Fibroblast of lung (primary cell): ENCODE data around the gene TAF9B. TPM values are rescaled to one million over a fixed set of nuclear protein-coding genes. Genes with fewer than 3 reads are reported as not detected.

Source experiments
- DNase-seq, 2 donors: peaks; one replicate each; pipeline versions ENCODE4 v3.0.0 to v3.0.0-alpha.2; 2010; ENCODE audit warnings: low read depth in 2 of 2
- H2AFZ ChIP-seq: 2 replicates; pipeline ENCODE4 v1.5.1; 2012; ENCODE audit warnings: low read length, control low read depth, inconsistent platforms
- H3K27ac ChIP-seq: 2 replicates; pipeline ENCODE4 v1.5.1; 2011; ENCODE audit warnings: low read length, control low read depth; ENCODE audit not compliant: insufficient read depth
- H3K27me3 ChIP-seq: 2 replicates; pipeline ENCODE4 v1.5.1; 2011; ENCODE audit warnings: mild to moderate bottlenecking, low read length; ENCODE audit not compliant: control insufficient read depth, insufficient read depth
- H3K36me3 ChIP-seq: 2 replicates; pipeline ENCODE4 v1.5.1; 2011; ENCODE audit warnings: low read length; ENCODE audit not compliant: control insufficient read depth, insufficient read depth
- H3K4me1 ChIP-seq: 2 replicates; pipeline ENCODE4 v1.5.1; 2011; ENCODE audit warnings: low read length; ENCODE audit not compliant: control insufficient read depth, insufficient read depth; ENCODE audit errors: extremely low read depth
- H3K4me2 ChIP-seq: 2 replicates; pipeline ENCODE4 v1.5.1; 2011; ENCODE audit warnings: low read length, control low read depth; ENCODE audit not compliant: insufficient read depth; ENCODE audit errors: extremely low read depth
- H3K4me3 ChIP-seq, 4 experiments: fragments of 200-600 bp in 1 of 4; sonication (generic) in 1 of 4; replicated peaks in 1 of 4; 2 replicates each; pipeline ENCODE4 v1.5.1; 2011 to 2016; ENCODE audit warnings: low read length in 4 of 4, low read depth in 3 of 4, mild to moderate bottlenecking in 3 of 4, control low read depth in 2 of 4, inconsistent platforms in 1 of 4, mixed read lengths in 1 of 4; ENCODE audit not compliant: insufficient read depth in 1 of 4; ENCODE audit errors: control extremely low read depth in 1 of 4
- H3K79me2 ChIP-seq: 2 replicates; pipeline ENCODE4 v1.5.1; 2012; ENCODE audit warnings: mild to moderate bottlenecking, low read length, inconsistent platforms; ENCODE audit not compliant: control insufficient read depth, insufficient read depth
- H3K9ac ChIP-seq: 2 replicates; pipeline ENCODE4 v1.5.1; 2011; ENCODE audit warnings: mild to moderate bottlenecking, low read length, control low read depth; ENCODE audit not compliant: insufficient read depth
- H3K9me3 ChIP-seq: 2 replicates; pipeline ENCODE4 v1.5.1; 2012; ENCODE audit warnings: low read depth, low read length; ENCODE audit not compliant: control insufficient read depth, insufficient read depth
- H4K20me1 ChIP-seq: 2 replicates; pipeline ENCODE4 v1.5.1; 2011; ENCODE audit warnings: low read length; ENCODE audit not compliant: control insufficient read depth, insufficient read depth; ENCODE audit errors: extremely low read depth
- CTCF ChIP-seq, 2 donors: IDR thresholded peaks in 1 of 2; conservative IDR thresholded peaks in 1 of 2; 1 replicate in 1 of 2; 2 replicates in 1 of 2; pipeline ENCODE4 v1.5.1; 2011 to 2012; ENCODE audit warnings: low read length in 2 of 2, control low read depth in 1 of 2, inconsistent platforms in 1 of 2, low read depth in 1 of 2, mild to moderate bottlenecking in 1 of 2
- EZH2 ChIP-seq: IDR thresholded peaks from 2 replicates; pipeline ENCODE4 v1.5.1; 2012; ENCODE audit warnings: low read length, control low read depth, mild to moderate bottlenecking; ENCODE audit errors: missing control alignments
- polyA plus RNA-seq, 2 donors: library from polyadenylated mRNA; depleted of rRNA in 1 of 2; stranded (reverse) in 1 of 2; unstranded in 1 of 2; fragments of >200 nt; gene quantifications; 2 replicates each; pipeline ENCODE4 v1.2.1, GENCODE V29; 2011 to 2012; ENCODE audit warnings: missing spikeins in 1 of 2
- total RNA-seq: library from RNA; depleted of rRNA; stranded (reverse); fragments of >200 nt; gene quantifications from 2 replicates; pipeline ENCODE4 v1.2.1, GENCODE V29; 2014

The TAF9B gene
- total and polyA plus RNA-seq, 2 donors (not counting 1 experiment from before 2014, with no cell fraction given) = 29.1 to 31.7 TPM

- TF ChIP-seq CTCF (conservative IDR thresholded peaks at IDR 0.05 in 1 of 2, IDR thresholded peaks at IDR 0.05 in 1 of 2; ENCODE audit: low read depth in 1 of 2, low read length in 2 of 2) = no peak
- no peak for TF ChIP-seq EZH2
Measured at GRCh38 chrX:78116365-78116764, 23.1 kb downstream of the TAF9B start.

GRCh38 chrX:78111140-78111931 is 28.1 kb downstream of the TAF9B start:
- Histone ChIP-seq H3K9me3 (no peaks in the 10 kb centered on the region), H3K27me3 (no peaks in the 10 kb centered on the region), H3K4me3 (no peak overlapping the region), H3K4me1 (no peaks in the 10 kb centered on the region), H3K27ac (no peak overlapping the region), H3K4me2 (no peak overlapping the region), H3K79me2 (peaks cover 77% of the 10 kb centered on the region), H3K36me3 (no peaks in the 10 kb centered on the region), H3K9ac (no peak overlapping the region), H2AFZ (no peak overlapping the region), H4K20me1 (no peaks in the 10 kb centered on the region)
- TF ChIP-seq EZH2 = no peak
- no peak for DNase-seq

More at GRCh38 chrX:78116365-78116764, 23.1 kb downstream of the TAF9B start:
- no peaks in the 10 kb centered on the region for H3K27me3 ChIP-seq
- H3K27ac ChIP-seq = no peak overlapping the region
- no peak overlapping the region for H3K4me2 ChIP-seq
- no peaks in the 10 kb centered on the region for H3K9me3 ChIP-seq
- peaks cover under 1% of the 10 kb centered on the region for H4K20me1 ChIP-seq
- peaks cover 30% of the 10 kb centered on the region for H3K79me2 ChIP-seq
- DNase-seq = no peak
- no peak overlapping the region for H3K4me3 ChIP-seq
- H3K36me3 ChIP-seq = peaks cover 2% of the 10 kb centered on the region
- H2AFZ ChIP-seq = no peak overlapping the region
- H3K9ac ChIP-seq = no peak overlapping the region
- H3K4me1 ChIP-seq = no peaks in the 10 kb centered on the region

GRCh38 chrX:78109458-78109857 is 30.0 kb downstream of the TAF9B start:
- no peaks in the 10 kb centered on the region for H3K27me3 ChIP-seq
- H3K79me2 ChIP-seq = peaks cover 91% of the 10 kb centered on the region
- H2AFZ ChIP-seq = no peak overlapping the region
- H3K36me3 ChIP-seq = no peaks in the 10 kb centered on the region
- no peak overlapping the region for H3K4me3 ChIP-seq
- H3K4me2 ChIP-seq = no peak overlapping the region
- no peaks in the 10 kb centered on the region for H3K9me3 ChIP-seq
- H4K20me1 ChIP-seq = peaks cover 3% of the 10 kb centered on the region
- no peaks in the 10 kb centered on the region for H3K4me1 ChIP-seq
- no peak overlapping the region for H3K27ac ChIP-seq
- DNase-seq = no peak
- TF ChIP-seq CTCF (conservative IDR thresholded peaks at IDR 0.05 in 1 of 2, IDR thresholded peaks at IDR 0.05 in 1 of 2; ENCODE audit: low read depth in 1 of 2, low read length in 2 of 2) (no peak), EZH2 (no peak)
- no peak overlapping the region for H3K9ac ChIP-seq
